Myocyte (in vitro differentiated cells): ENCODE results near the gene ARFGAP2. TPM values are rescaled to one million over a fixed set of nuclear protein-coding genes. Genes with fewer than 3 reads are reported as not detected.
"Not testable (repeated sequence)": the region's sequence is repeated elsewhere in the genome, so short reads cannot be mapped to it uniquely, and the experiment has no call there.

Experiments used
- DNase-seq: peaks from one replicate; pipeline ENCODE4 v3.0.0-alpha.2; 2012; ENCODE audit warnings: low read depth
- total RNA-seq: library from RNA; depleted of rRNA; stranded (reverse); fragments of >200 nt; gene quantifications from 2 replicates; pipeline ENCODE4 v1.2.3, GENCODE V29; 2014

Gene ARFGAP2
- total RNA-seq, 1 donor from 2014 or later: 163 TPM

- no peak for DNase-seq
These were observed 26.9 kb downstream of the ARFGAP2 start for GRCh38 chr11:47149782-47150181.

- peak; percentile 87 for DNase-seq
These were observed 27.7 kb downstream of the ARFGAP2 start for GRCh38 chr11:47148903-47149531.

GRCh38 chr11:47148270-47148669, 28.4 kb downstream of the ARFGAP2 start:
- no peak for DNase-seq

GRCh38 chr11:47147681-47148080, 29.0 kb downstream of the ARFGAP2 start:
- no peak for DNase-seq

GRCh38 chr11:47147250-47147649, 29.4 kb downstream of the ARFGAP2 start:
- no peak for DNase-seq

GRCh38 chr11:47144541-47144940, 32.1 kb downstream of the ARFGAP2 start:
- DNase-seq: no peak

- peak; percentile 91 for DNase-seq
These were observed 33.4 kb downstream of the ARFGAP2 start for GRCh38 chr11:47143322-47143721.

- DNase-seq: no peak
These were observed 36.8 kb downstream of the ARFGAP2 start for GRCh38 chr11:47139878-47140277.

- no peak for DNase-seq
These were observed 39.2 kb downstream of the ARFGAP2 start for GRCh38 chr11:47137476-47137875.

- no peak for DNase-seq
These were observed 39.8 kb downstream of the ARFGAP2 start for GRCh38 chr11:47136921-47137320.

- peak; percentile 70 for DNase-seq
These were observed 40.4 kb downstream of the ARFGAP2 start for GRCh38 chr11:47136327-47136726.

- no peak for DNase-seq
These were observed 43.7 kb downstream of the ARFGAP2 start for GRCh38 chr11:47132981-47133380.

- no peak for DNase-seq
These were observed 44.2 kb downstream of the ARFGAP2 start for GRCh38 chr11:47132490-47132889.

GRCh38 chr11:47131136-47131535, 45.5 kb downstream of the ARFGAP2 start:
- no peak for DNase-seq

GRCh38 chr11:47130543-47130942, 46.1 kb downstream of the ARFGAP2 start:
- DNase-seq: peak; percentile 87

- DNase-seq: no peak
These were observed 49.5 kb downstream of the ARFGAP2 start for GRCh38 chr11:47127213-47127612.

GRCh38 chr11:47125083-47125482, 51.6 kb downstream of the ARFGAP2 start:
- DNase-seq: no peak

GRCh38 chr11:47124675-47125074, 52.0 kb downstream of the ARFGAP2 start:
- no peak for DNase-seq

GRCh38 chr11:47123094-47123493, 53.6 kb downstream of the ARFGAP2 start:
- no peak for DNase-seq

- DNase-seq: no peak
These were observed 54.9 kb downstream of the ARFGAP2 start for GRCh38 chr11:47121731-47122130.

- no peak for DNase-seq
These were observed 55.6 kb downstream of the ARFGAP2 start for GRCh38 chr11:47121056-47121455.

GRCh38 chr11:47118958-47119688, 57.6 kb downstream of the ARFGAP2 start:
- DNase-seq: not testable (repeated sequence)
